HepG2 (cell line): Measurements from ENCODE around the gene UTS2R. TPM values are rescaled to one million over a fixed set of nuclear protein-coding genes. Genes with fewer than 3 reads are reported as not detected.

Experiments
- CEBPG ChIP-seq: IDR thresholded peaks from 2 replicates; pipeline ENCODE4 v1.6.1; 2016
- HNRNPL ChIP-seq: fragments of 200-400 bp; formaldehyde crosslinking; IDR thresholded peaks from 2 replicates; pipeline ENCODE4 v1.6.1; 2017; ENCODE audit warnings: mild to moderate bottlenecking, low read depth, low read length
- KLF16 ChIP-seq, 2 experiments: sonication (generic) in 1 of 2; formaldehyde crosslinking in 1 of 2; IDR thresholded peaks; 2 replicates each; pipeline versions ENCODE4 v1.6.1 to v1.8.0; 2016 to 2023; ENCODE audit warnings: missing genetic modification reagents in 2 of 2, missing compliant biosample characterization in 1 of 2
- RBM22 ChIP-seq: fragments of 200-400 bp; formaldehyde crosslinking; optimal IDR thresholded peaks from 2 replicates; pipeline ENCODE3; 2017; ENCODE audit warnings: mild to moderate bottlenecking, low read length, moderate library complexity
- REL ChIP-seq: sonication (generic); formaldehyde crosslinking; conservative IDR thresholded peaks from 2 replicates; pipeline ENCODE4 v1.8.0; 2022; ENCODE audit warnings: mild to moderate bottlenecking, missing genetic modification reagents, moderate library complexity
- SNAI1 ChIP-seq: sonication (generic); formaldehyde crosslinking; IDR thresholded peaks from 2 replicates; pipeline ENCODE4 v1.5.0; 2020; ENCODE audit warnings: mild to moderate bottlenecking, missing genetic modification reagents, borderline replicate concordance
- SP5 ChIP-seq: IDR thresholded peaks from 2 replicates; pipeline ENCODE4 v1.6.1; 2016; ENCODE audit warnings: low read depth, borderline replicate concordance
- ZNF180 ChIP-seq: sonication (generic); formaldehyde crosslinking; IDR thresholded peaks from 2 replicates; pipeline ENCODE4 v1.4.0; 2020; ENCODE audit warnings: low read depth, missing genetic modification reagents, borderline replicate concordance
- ZNF501 ChIP-seq: sonication (generic); formaldehyde crosslinking; IDR thresholded peaks from 2 replicates; pipeline ENCODE4 v1.5.1; 2020; ENCODE audit warnings: mild to moderate bottlenecking, moderate library complexity, missing genetic modification reagents
- polyA plus RNA-seq, 8 experiments: library from polyadenylated mRNA; depleted of rRNA in 3 of 8; stranded (reverse) in 7 of 8; unstranded in 1 of 8; fragments of >200 nt; fragmentation: Illumina TruSeq in 4 of 8; extraction: Trizol in 4 of 8; gene quantifications; 2 replicates each; pipeline versions ENCODE4 v1.2.1 to v1.2.3, GENCODE V29; 2011 to 2016; ENCODE audit warnings: low read depth in 4 of 8, missing spikeins in 1 of 8, mixed read lengths in 1 of 8; ENCODE audit not compliant: insufficient read depth in 1 of 8
- total RNA-seq, 5 experiments: library from RNA; depleted of rRNA; stranded (reverse); fragments of >200 nt; fragmentation: Illumina TruSeq; extraction: Trizol; gene quantifications; 2 replicates each; pipeline ENCODE4 v1.2.3, GENCODE V29; 2016; ENCODE audit warnings: low read depth in 1 of 5
- TF ChIP-seq, protein P1 (sequence below): sonication (generic); formaldehyde crosslinking; IDR thresholded peaks from 2 replicates; pipeline ENCODE4 v1.5.1; 2020; ENCODE audit warnings: mild to moderate bottlenecking, missing genetic modification reagents, moderate library complexity
- TF ChIP-seq, protein P2 (sequence below): sonication (generic); formaldehyde crosslinking; IDR thresholded peaks from 2 replicates; pipeline ENCODE4 v1.9.0; 2021; ENCODE audit warnings: missing genetic modification reagents, borderline replicate concordance
- TF ChIP-seq, protein P3 (sequence below): IDR thresholded peaks from 2 replicates; pipeline ENCODE4 v1.6.1; 2016; ENCODE audit warnings: low read depth, control low read depth
- TF ChIP-seq, protein P4 (sequence below), 2 experiments: fragments of 450-650 bp in 1 of 2; sonication (generic) in 1 of 2; formaldehyde crosslinking in 1 of 2; IDR thresholded peaks; 2 replicates each; pipeline versions ENCODE4 v1.6.1 to v1.8.0; 2016 to 2022; ENCODE audit warnings: antibody characterized with exemption in 1 of 2, mild to moderate bottlenecking in 1 of 2, missing genetic modification reagents in 1 of 2

The UTS2R gene
- total and polyA plus RNA-seq, 2 of the 13 experiments (the other 11 are each of a cell fraction or from before 2014, with no cell fraction given) = 0.13 to 0.15 TPM

DNA sequence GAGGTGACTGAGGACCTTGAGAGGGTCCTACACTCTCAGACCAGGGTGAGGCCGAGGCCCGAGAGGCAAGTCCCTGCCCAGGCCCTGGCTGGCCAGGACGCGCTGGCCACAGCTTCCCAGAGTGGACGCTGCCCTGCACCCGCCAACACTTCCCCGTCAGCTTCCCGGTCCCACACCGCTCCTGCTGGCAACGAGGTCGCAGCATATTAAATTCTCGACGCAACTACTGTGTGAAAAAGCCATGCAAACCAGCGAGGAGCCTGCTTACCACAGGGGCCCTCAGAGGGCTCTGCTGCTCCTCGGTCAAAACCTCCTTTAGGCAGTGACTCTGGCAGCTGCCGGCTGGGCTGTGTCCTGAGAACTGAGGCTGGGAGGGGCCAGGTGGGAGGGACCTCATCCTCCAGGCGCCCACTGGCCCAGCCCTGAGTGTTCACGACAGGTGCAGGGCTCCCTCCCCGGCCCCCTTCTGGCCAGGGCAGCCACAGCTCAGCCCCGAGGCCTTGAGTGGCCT lies 14.7 kb upstream of the UTS2R start (continued):
- TF ChIP-seq, protein P1, sequence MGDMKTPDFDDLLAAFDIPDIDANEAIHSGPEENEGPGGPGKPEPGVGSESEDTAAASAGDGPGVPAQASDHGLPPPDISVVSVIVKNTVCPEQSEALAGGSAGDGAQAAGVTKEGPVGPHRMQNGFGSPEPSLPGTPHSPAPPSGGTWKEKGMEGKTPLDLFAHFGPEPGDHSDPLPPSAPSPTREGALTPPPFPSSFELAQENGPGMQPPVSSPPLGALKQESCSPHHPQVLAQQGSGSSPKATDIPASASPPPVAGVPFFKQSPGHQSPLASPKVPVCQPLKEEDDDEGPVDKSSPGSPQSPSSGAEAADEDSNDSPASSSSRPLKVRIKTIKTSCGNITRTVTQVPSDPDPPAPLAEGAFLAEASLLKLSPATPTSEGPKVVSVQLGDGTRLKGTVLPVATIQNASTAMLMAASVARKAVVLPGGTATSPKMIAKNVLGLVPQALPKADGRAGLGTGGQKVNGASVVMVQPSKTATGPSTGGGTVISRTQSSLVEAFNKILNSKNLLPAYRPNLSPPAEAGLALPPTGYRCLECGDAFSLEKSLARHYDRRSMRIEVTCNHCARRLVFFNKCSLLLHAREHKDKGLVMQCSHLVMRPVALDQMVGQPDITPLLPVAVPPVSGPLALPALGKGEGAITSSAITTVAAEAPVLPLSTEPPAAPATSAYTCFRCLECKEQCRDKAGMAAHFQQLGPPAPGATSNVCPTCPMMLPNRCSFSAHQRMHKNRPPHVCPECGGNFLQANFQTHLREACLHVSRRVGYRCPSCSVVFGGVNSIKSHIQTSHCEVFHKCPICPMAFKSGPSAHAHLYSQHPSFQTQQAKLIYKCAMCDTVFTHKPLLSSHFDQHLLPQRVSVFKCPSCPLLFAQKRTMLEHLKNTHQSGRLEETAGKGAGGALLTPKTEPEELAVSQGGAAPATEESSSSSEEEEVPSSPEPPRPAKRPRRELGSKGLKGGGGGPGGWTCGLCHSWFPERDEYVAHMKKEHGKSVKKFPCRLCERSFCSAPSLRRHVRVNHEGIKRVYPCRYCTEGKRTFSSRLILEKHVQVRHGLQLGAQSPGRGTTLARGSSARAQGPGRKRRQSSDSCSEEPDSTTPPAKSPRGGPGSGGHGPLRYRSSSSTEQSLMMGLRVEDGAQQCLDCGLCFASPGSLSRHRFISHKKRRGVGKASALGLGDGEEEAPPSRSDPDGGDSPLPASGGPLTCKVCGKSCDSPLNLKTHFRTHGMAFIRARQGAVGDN (CRISPR knock-in tag) = peak; percentile 49
- TF ChIP-seq ZNF180 (CRISPR knock-in tag) (no peak), CEBPG (no peak), ZNF501 (CRISPR knock-in tag) (no peak), SNAI1 (CRISPR knock-in tag) (peak; percentile 60; the same call in 1 of the 2 replicates), SP5 (CRISPR knock-in tag) (0 out of 2 replicates have a peak, but pooled peaks have one; percentile 24), RBM22 (no peak), KLF16 (CRISPR knock-in tag; IDR thresholded peaks at IDR 0.05) (no peak), REL (CRISPR knock-in tag) (no peak), HNRNPL (0 out of 2 replicates have a peak, but pooled peaks have one; percentile 32)
- TF ChIP-seq, protein P2, sequence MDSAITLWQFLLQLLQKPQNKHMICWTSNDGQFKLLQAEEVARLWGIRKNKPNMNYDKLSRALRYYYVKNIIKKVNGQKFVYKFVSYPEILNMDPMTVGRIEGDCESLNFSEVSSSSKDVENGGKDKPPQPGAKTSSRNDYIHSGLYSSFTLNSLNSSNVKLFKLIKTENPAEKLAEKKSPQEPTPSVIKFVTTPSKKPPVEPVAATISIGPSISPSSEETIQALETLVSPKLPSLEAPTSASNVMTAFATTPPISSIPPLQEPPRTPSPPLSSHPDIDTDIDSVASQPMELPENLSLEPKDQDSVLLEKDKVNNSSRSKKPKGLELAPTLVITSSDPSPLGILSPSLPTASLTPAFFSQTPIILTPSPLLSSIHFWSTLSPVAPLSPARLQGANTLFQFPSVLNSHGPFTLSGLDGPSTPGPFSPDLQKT (CRISPR knock-in tag) = no peak
- TF ChIP-seq, protein P3, sequence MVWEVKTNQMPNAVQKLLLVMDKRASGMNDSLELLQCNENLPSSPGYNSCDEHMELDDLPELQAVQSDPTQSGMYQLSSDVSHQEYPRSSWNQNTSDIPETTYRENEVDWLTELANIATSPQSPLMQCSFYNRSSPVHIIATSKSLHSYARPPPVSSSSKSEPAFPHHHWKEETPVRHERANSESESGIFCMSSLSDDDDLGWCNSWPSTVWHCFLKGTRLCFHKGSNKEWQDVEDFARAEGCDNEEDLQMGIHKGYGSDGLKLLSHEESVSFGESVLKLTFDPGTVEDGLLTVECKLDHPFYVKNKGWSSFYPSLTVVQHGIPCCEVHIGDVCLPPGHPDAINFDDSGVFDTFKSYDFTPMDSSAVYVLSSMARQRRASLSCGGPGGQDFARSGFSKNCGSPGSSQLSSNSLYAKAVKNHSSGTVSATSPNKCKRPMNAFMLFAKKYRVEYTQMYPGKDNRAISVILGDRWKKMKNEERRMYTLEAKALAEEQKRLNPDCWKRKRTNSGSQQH = no peak
- TF ChIP-seq, protein P4, sequence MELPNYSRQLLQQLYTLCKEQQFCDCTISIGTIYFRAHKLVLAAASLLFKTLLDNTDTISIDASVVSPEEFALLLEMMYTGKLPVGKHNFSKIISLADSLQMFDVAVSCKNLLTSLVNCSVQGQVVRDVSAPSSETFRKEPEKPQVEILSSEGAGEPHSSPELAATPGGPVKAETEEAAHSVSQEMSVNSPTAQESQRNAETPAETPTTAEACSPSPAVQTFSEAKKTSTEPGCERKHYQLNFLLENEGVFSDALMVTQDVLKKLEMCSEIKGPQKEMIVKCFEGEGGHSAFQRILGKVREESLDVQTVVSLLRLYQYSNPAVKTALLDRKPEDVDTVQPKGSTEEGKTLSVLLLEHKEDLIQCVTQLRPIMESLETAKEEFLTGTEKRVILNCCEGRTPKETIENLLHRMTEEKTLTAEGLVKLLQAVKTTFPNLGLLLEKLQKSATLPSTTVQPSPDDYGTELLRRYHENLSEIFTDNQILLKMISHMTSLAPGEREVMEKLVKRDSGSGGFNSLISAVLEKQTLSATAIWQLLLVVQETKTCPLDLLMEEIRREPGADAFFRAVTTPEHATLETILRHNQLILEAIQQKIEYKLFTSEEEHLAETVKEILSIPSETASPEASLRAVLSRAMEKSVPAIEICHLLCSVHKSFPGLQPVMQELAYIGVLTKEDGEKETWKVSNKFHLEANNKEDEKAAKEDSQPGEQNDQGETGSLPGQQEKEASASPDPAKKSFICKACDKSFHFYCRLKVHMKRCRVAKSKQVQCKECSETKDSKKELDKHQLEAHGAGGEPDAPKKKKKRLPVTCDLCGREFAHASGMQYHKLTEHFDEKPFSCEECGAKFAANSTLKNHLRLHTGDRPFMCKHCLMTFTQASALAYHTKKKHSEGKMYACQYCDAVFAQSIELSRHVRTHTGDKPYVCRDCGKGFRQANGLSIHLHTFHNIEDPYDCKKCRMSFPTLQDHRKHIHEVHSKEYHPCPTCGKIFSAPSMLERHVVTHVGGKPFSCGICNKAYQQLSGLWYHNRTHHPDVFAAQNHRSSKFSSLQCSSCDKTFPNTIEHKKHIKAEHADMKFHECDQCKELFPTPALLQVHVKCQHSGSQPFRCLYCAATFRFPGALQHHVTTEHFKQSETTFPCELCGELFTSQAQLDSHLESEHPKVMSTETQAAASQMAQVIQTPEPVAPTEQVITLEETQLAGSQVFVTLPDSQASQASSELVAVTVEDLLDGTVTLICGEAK (IDR thresholded peaks at IDR 0.05) = no peak
- TF ChIP-seq, protein P4 (CRISPR knock-in tag; IDR thresholded peaks at IDR 0.05) = no peak
